Measurements from ENCODE around the gene ZNF205.

Gene ZNF205

DNA sequence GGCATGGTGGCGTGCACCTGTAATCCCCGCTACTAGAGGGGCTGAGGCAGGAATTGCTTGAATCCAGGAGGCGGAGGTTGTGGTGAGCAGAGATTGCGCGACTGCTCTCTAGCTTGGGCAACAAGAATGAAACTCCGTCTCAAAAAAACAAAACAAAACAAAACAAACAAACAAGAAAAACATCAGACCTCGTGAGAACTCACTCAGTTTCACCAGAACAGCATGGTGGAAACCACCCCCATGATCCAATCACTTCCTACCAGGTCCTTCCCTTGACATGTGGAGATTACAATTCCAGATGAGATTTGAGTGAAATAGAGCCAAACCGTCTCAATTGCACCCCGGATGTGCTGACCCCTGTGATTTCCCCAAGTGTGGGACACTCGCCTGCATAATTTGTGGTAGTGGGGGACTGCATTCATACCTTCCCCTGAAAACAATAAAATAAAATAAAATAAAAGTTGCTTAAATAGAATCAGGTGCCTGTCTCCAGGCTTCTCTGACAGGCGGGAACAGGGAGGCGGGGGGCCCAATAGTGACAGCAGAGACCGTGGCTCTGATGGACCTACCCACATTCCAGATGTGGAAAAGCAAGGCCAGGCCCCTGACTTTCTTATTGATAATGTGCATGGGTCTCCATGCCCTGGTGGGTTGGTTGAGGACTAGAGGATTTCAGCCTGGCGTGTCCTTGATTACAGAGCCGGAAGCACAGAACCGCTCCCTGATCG lies 26.4 kb upstream of the ZNF205 start:
- no peak for DNase-seq

DNA sequence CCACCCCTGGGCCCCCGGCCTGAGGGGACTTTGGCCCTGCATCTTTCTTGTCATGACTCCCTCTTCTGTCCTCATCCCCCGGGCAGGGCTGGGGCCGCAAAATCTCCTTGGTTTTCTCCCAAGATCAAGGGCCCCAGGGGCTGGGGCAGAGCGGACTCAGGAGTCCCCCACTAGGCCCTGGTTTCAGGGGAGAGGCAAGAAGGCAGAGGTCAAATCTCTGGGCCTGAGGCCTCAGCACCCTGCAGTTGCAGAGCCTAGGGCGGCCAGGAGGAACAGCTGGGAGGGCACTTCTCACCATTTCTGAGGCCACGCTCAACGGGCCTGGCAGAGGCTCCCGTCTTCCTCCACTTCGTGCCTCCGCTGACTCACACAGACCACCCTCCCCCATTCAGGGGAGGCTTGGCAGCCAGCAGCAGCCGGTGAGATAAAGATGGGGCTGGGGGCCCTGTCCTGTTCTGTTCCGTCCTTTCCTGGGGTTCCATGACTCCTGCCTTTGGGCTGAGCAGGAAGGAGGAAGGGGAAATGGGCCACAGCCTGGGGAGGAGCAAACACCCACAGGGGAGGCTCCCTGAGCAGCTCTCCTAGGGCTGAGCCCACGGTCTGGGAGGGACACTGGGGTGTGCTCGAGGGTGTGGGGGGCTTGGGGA lies 25.7 kb upstream of the ZNF205 start:
- no peak for DNase-seq

DNA sequence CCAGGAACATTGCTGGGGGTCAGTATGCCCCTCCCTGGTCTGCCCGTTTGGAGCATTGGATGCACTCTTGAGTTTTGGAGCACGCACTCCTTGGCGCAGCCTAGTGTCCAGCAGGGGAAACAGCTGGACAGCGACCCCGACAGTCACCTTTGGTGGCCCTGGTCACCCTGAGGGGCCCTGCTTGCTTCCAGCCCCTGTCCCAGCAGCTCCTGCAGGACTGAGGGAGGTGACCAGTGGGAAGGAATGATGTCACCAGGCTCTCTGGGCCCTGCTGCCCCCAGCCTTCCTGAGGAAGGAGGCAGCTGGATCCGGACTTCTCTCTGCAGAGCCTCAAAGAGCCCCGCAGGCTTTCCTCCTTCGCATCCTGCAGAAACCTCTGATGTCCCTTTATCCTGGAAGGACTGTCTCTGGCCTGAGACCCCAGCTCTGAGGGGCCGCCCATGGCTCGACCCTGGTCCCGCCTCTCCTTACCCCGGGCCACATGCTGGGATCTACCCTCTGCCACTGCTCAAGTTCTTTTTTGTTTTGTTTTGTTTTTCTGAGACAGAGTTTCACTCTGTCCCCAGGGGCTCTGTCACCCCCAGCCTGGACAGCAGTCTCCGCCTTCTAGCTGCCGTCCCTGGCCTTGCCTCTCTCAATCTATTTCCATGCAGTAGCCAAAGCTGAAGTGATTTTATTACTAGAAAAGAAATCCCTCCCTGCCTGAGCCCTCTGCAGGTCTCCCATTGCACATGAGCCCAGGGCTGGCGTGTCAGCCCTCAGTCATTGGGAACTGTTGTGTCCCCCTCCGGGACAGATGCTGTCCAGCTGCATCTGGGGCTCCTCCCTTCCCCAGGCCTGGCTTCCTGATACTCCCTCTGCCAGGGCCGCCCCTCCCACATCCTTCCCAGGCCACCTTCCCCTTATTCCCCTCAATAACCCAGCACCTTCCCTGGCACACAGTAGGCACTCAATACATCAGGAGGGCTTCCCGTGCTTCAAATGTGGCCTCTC lies 24.8 kb upstream of the ZNF205 start:
- DNase-seq: peak; percentile 23

DNA sequence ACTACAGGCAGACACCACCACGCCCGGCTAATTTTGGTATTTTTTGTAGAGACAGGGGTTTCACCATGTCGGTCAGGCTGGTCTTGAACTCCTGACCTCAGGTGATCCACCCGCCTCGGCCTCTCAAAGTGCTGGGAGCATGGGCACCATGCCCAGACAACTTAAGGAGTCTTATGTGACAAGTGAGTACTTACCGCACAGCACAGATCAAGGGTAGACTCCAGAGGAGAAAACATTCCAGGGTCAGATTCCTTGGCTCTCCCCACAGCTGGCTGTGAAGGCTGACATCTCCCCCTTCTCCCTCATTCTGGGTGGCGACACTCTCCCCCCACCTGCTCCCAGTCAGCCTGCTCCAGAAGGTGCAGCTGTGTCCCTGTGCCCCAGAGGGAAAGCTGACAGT lies 23.9 kb upstream of the ZNF205 start:
- DNase-seq: no peak

DNA sequence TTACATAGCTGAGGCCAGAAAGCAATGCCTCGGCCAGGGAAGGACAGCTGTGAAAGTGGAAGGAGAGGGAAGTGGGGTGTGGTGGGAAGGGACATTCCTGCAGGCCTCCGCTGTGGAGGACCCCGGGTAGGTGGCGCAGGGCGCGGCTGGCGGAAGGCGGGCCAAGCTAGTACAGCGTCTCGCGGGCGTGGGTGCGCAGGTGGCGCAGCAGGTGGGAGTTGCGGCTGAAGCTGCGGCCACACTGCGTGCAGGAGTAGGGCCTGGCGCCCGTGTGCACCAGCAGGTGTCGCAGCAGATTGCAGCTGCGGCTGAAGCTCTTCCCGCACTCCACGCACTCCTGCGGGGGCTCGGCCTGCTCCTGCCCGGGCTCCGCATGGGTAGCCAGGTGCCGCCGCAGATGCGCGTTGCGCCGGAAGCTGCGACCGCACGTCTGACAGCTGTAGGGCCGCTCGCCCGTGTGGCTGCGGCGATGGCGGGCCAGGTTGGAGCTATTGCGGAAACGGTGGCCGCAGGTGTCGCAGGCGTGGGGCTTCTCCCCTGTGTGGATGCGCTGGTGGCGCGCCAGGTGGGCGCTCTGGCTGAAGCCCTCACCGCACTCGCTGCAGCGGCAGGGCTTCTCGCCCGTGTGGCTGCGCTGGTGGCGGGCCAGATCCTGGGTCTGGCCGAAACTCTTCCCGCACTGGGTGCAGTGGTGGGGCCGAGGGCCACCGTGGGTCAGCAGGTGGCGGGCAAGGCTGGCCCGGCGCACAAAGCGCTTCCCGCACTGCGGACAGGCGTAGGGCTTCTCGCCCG lies 23.3 kb upstream of the ZNF205 start:
- DNase-seq: no peak

- no peak for DNase-seq
Measured at GRCh38 chr16:3089717-3090592, 22.4 kb upstream of the ZNF205 start.

DNA sequence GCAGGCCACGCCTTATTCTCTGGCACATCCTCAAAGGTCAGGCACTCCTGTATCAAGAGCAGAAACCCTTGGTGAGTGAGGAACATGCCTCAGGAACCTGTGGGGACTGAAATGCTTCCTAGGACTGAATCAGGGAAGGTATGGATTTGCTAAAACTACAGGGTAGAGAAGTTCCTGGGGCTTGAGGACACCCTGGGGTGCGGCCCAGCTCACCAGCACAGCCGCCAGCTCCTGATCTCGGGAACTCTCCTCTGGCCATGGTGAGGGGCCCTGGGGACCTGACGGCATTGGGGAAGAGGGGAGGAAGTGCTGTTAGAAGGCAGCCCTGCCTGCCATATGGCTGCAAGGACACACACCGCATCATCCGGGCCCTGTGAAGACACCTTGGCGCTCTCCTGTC lies 20.8 kb upstream of the ZNF205 start:
- no peak for DNase-seq

GRCh38 chr16:3092501-3092941 lies 19.9 kb upstream of the ZNF205 start:
- peak; percentile 17 for DNase-seq

GRCh38 chr16:3094289-3095027 lies 17.9 kb upstream of the ZNF205 start:
- peak; percentile 17 for DNase-seq

DNA sequence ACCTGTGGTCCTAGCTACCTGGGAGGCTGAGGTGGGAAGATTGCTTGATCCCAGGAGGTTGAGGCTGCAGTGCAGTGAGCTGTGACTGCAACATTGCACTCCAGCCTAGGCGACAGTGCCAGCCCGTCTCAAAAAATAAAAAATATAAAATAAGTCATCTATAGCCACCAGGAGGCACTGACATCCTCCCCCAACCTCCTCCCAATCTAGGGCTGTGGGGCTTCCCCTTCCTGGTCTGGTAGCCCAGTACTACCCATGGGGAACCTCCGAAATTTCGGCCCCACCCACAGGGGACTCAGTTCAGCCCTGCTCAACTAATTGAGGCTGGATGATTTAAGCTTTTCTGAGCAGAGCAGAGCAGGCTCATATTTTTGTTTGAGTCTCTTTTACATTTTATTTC lies 16.5 kb upstream of the ZNF205 start:
- no peak for DNase-seq

GRCh38 chr16:3096362-3096761 lies 16.0 kb upstream of the ZNF205 start:
- DNase-seq: no peak

DNA sequence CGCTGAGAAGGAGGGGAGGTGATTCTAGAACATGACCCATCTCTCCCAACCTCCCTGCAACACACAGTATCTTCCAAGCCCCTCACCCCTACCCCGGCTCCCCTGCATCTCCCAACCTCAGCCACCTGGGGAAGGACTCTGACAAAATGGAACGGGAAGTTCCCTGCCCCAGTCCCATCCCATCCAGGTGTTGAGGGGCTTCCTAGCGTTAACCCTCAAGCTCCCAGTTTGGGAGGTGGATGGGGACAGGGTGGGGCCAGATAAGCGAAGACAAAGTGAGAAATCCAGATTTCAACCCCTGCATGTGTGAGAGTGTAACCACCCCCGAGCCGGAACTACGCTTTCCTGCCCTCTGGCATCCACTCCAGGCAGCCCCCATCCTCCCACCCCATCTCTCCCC lies 15.1 kb upstream of the ZNF205 start:
- no peak for DNase-seq

GRCh38 chr16:3098459-3099394 lies 13.7 kb upstream of the ZNF205 start, which contains the start of gene ZSCAN10:
Gene ZSCAN10, minus strand, starts transcription at chr16:3099294. Its CDS starts 6,357 bp downstream, at chr16:3092937.
- no peak for DNase-seq

DNA sequence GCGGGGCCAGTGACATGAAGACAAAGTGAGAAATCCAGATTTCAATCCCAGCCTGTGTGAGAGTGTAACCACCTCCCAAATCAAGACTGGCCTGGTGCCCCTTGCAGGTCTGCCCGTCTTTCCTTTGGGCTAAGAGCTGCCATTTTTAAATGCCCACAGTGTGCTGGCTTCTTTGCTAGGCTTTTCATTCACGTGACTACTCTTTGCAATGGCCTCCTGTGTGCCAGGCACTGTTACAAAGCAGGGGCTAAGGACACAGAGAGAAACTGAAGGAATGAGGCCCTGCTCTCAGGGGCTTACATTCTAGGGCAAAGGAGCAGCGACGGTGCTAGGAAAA lies 13.0 kb upstream of the ZNF205 start:
- no peak for DNase-seq

- DNase-seq: peak; percentile 92
Measured at GRCh38 chr16:3099732-3100499, 12.5 kb upstream of the ZNF205 start.

DNA sequence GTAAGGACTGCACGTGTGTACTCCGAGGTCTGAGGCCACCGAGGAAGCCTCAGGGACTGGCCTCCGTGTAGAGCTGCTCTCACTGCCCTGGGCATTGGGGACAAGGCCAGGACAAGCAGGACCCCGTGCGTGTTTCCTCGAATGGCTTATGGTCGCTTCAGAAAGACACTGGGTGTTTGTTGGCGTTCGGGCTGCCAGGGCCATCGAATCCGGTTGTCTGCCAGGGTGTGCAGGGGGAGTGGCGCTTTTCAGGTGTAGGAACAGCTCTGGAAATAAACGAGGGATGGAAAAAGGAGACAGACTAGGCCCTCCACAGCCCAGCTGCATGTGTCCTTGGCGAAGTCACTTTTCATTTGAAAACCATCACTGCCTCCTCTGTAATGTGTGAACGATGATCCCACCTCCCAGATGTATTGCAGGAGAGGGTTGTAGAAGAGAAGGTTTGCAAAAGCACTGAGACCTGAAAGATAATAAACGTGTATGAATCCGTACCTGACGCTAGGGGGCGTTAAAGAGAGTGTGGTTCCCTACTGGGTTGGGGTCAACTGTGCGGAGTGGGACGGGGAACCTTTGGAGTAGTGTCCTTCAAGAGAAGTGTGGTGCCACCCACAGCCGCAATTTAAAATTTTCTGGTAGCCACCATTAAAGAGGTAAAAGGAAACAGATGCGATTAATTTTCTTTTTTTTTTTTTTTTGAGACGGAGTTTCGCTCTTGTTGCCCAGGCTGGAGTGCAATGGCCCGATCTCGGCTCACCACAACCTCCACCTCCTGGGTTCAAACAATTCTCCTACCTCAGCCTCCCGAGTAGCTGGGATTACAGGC lies 11.2 kb upstream of the ZNF205 start:
- peak; percentile 43 for DNase-seq

DNA sequence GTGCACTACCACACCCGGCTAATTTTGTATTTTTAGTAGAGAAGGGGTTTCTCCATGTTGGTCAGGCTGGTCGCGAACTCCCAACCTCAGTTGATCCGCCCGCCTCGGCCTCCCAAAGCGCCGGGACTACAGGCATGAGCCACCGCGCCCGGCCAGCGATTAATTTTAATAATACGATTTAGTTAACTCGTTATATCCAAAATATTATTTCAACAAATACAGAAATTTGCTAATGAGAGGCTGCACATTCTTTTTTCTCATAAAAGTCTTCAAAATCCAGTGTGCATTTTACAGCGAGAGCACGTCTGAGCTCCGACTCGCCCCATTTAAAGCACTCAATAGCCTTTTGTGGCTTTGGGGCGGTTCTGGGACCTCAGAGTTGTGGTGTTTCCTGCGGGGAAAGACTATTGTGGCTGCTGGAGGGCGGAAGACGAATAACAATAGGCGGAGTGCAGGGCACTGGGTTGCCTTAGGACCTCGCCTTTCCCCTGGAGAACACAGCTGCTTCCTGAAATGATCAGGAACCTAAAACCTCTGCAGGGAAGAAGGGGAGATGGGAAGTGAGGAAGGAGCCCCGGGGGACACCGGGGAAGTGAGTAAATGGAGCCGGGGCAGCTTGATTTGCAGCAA lies 10.4 kb upstream of the ZNF205 start:
- peak; percentile 6 for DNase-seq

All from eye (tissue), 1 donor.